ENCODE results near the gene CSNK2B. TPM values are rescaled to one million over a fixed set of nuclear protein-coding genes. Genes with fewer than 3 reads are reported as not detected.

CSNK2B gene
- total RNA-seq, 3 donors from 2014 or later (not counting 1 experiment from before 2014, with no cell fraction given), result 140 to 157 (median 141) TPM

GRCh38 chr6:31658983-31659648, 6.8 kb upstream of the CSNK2B start:
- H3K9me3 Mint-ChIP-seq, result no peaks in the 10 kb centered on the region
- Histone ChIP-seq H3K9me3 (ENCODE audit: control insufficient read depth, insufficient read depth, low read length) (no peaks in the 10 kb centered on the region), H3K27ac (ENCODE audit: low read length) (peak overlapping the region; percentile 79), H3K27me3 (ENCODE audit: control insufficient read depth, insufficient read depth, low read length) (no peaks in the 10 kb centered on the region), H3K4me1 (ENCODE audit: control insufficient read depth, insufficient read depth, low read length) (peaks cover 63% of the 10 kb centered on the region), H3K4me3 (ENCODE audit: low read length) (peak overlapping the region; percentile 88), H3K36me3 (ENCODE audit: control insufficient read depth, insufficient read depth, low read length) (peaks cover 21% of the 10 kb centered on the region)
- peak overlapping the region; percentile 90 for H3K4me3 Mint-ChIP-seq
- DNase-seq (no peak), ATAC-seq (no peak)
- WGBS (ENCODE audit: insufficient coverage), result 92% methylated on average over 13 of the region's 13 CpGs
- peaks cover 46 to 68% of the 10 kb centered on the region in 2 donors for H3K4me1 Mint-ChIP-seq
- no peaks in the 10 kb centered on the region for H3K27me3 Mint-ChIP-seq (ENCODE audit: low read depth in 2 of 2)
- H3K36me3 Mint-ChIP-seq, result no peaks in the 10 kb centered on the region
- no peak for TF ChIP-seq CTCF (IDR thresholded peaks at IDR 0.05)
- intact Hi-C loops (cut with micrococcal nuclease), result no loop called here
- peak overlapping the region; percentile 83 to 89 for H3K27ac Mint-ChIP-seq

GRCh38 chr6:31659649-31660380, 6.1 kb upstream of the CSNK2B start:
- Mint-ChIP-seq H3K4me3 (peak overlapping the region; percentile 90), H3K27ac (peak overlapping the region; percentile 83 to 89), H3K4me1 (peaks cover 53 to 75% of the 10 kb centered on the region in 2 donors), H3K36me3 (no peaks in the 10 kb centered on the region), H3K9me3 (no peaks in the 10 kb centered on the region), H3K27me3 (ENCODE audit: low read depth in 2 of 2) (no peaks in the 10 kb centered on the region)
- peaks cover 21% of the 10 kb centered on the region for H3K36me3 ChIP-seq (ENCODE audit: control insufficient read depth, insufficient read depth, low read length)
- DNase-seq, result peak in 1 of 2 donors; percentile 58
- intact Hi-C loops (cut with micrococcal nuclease), result loop anchor here (1.0 to 10.0 kb wide), 3 partner anchors 8 to 515 kb away; partner anchors contain the start of genes AGPAT1, BAG6 and RNF5
- H3K4me3 ChIP-seq (ENCODE audit: low read length), result peak overlapping the region; percentile 88
- TF ChIP-seq CTCF (IDR thresholded peaks at IDR 0.05), result no peak
- peak; percentile 9 to 55 (median 24) for ATAC-seq
- WGBS (ENCODE audit: insufficient coverage), result 32% methylated on average over 13 of the region's 13 CpGs
- H3K9me3 ChIP-seq (ENCODE audit: control insufficient read depth, insufficient read depth, low read length), result no peaks in the 10 kb centered on the region
- no peaks in the 10 kb centered on the region for H3K27me3 ChIP-seq (ENCODE audit: control insufficient read depth, insufficient read depth, low read length)
- peak overlapping the region; percentile 79 for H3K27ac ChIP-seq (ENCODE audit: low read length)
- H3K4me1 ChIP-seq (ENCODE audit: control insufficient read depth, insufficient read depth, low read length), result peaks cover 69% of the 10 kb centered on the region

GRCh38 chr6:31660381-31661261, 5.3 kb upstream of the CSNK2B start, which contains the start of gene C6orf47:
Gene C6orf47, minus strand, starts transcription at chr6:31660778. Its CDS starts 831 bp downstream, at chr6:31659947.
- H3K4me3 Mint-ChIP-seq, result peak within 1 kb of the TSS; percentile 90

More at GRCh38 chr6:31660381-31661261, 5.3 kb upstream of the CSNK2B start, which contains the start of gene C6orf47:
- TF ChIP-seq CTCF (IDR thresholded peaks at IDR 0.05), result no peak
- ATAC-seq (peak; percentile 69 to 80 (median 73)), DNase-seq (peak; percentile 75 to 86)
- Histone ChIP-seq H3K36me3 (ENCODE audit: control insufficient read depth, insufficient read depth, low read length) (peaks cover 21% of the 10 kb centered on the region), H3K27ac (ENCODE audit: low read length) (peak within 1 kb of the TSS; percentile 79), H3K27me3 (ENCODE audit: control insufficient read depth, insufficient read depth, low read length) (no peaks in the 10 kb centered on the region), H3K4me3 (ENCODE audit: low read length) (peak within 1 kb of the TSS; percentile 88), H3K4me1 (ENCODE audit: control insufficient read depth, insufficient read depth, low read length) (peaks cover 69% of the 10 kb centered on the region), H3K9me3 (ENCODE audit: control insufficient read depth, insufficient read depth, low read length) (no peaks in the 10 kb centered on the region)
- peak within 1 kb of the TSS; percentile 83 to 89 for H3K27ac Mint-ChIP-seq
- no peaks in the 10 kb centered on the region for H3K36me3 Mint-ChIP-seq
- H3K9me3 Mint-ChIP-seq, result no peaks in the 10 kb centered on the region
- no peaks in the 10 kb centered on the region for H3K27me3 Mint-ChIP-seq (ENCODE audit: low read depth in 2 of 2)
- peaks cover 50 to 73% of the 10 kb centered on the region in 2 donors for H3K4me1 Mint-ChIP-seq
- intact Hi-C loops (cut with micrococcal nuclease), result loop anchor here (1.0 to 10.0 kb wide), 3 partner anchors 8 to 514 kb away; partner anchors contain the start of genes AGPAT1, BAG6 and RNF5
- WGBS (ENCODE audit: insufficient coverage), result under 1% methylated on average over 52 of the region's 52 CpGs

Data from natural killer cell (primary cell).